GM23338 (cell line): ENCODE results near the gene GJC2. TPM values are rescaled to one million over a fixed set of nuclear protein-coding genes. Genes with fewer than 3 reads are reported as not detected.

Experiments
- ATAC-seq: fragments of 200-7000 bp; cut with Tn5 transposase; 3 replicates; pipeline ENCODE4 v1.9.1; 2020
- DNase-seq: peaks from one replicate; pipeline ENCODE4 v3.0.0-alpha.2; 2015; ENCODE audit warnings: low spot score
- H2AFZ ChIP-seq: fragments of 200-600 bp; sonication (generic); 2 replicates; pipeline ENCODE4 v1.8.0; 2016; ENCODE audit warnings: antibody characterized with exemption, mild to moderate bottlenecking, moderate library complexity
- H3F3A ChIP-seq: fragments of 200-600 bp; sonication (generic); replicated peaks from 2 replicates; pipeline ENCODE4 v1.8.0; 2017; ENCODE audit warnings: antibody characterized with exemption, mixed run types, low read depth
- H3K27ac ChIP-seq: fragments of 200-600 bp; sonication (generic); 2 replicates; pipeline ENCODE4 v1.6.1; 2016; ENCODE audit warnings: low read depth
- H3K27me3 ChIP-seq: fragments of 200-600 bp; sonication (generic); 2 replicates; pipeline ENCODE4 v1.8.0; 2016; ENCODE audit warnings: mild to moderate bottlenecking, mixed run types, moderate library complexity; ENCODE audit not compliant: insufficient read depth
- H3K36me3 ChIP-seq: fragments of 200-600 bp; sonication (generic); 2 replicates; pipeline ENCODE4 v1.8.0; 2016; ENCODE audit warnings: mild to moderate bottlenecking; ENCODE audit not compliant: insufficient read depth
- H3K4me1 ChIP-seq: fragments of 200-600 bp; sonication (generic); 2 replicates; pipeline ENCODE4 v1.8.0; 2016; ENCODE audit warnings: mild to moderate bottlenecking, moderate library complexity; ENCODE audit not compliant: insufficient read depth
- H3K4me2 ChIP-seq: fragments of 200-600 bp; sonication (generic); 2 replicates; pipeline ENCODE4 v1.7.1; 2017; ENCODE audit warnings: mixed run types
- H3K4me3 ChIP-seq: fragments of 200-600 bp; sonication (generic); 2 replicates; pipeline ENCODE4 v1.6.1; 2016; ENCODE audit warnings: mixed run types
- H3K79me2 ChIP-seq: fragments of 200-600 bp; sonication (generic); replicated peaks from 2 replicates; pipeline ENCODE4 v1.8.0; 2017; ENCODE audit warnings: mild to moderate bottlenecking; ENCODE audit not compliant: insufficient read depth
- H3K9me2 ChIP-seq: fragments of 200-600 bp; sonication (generic); 2 replicates; pipeline ENCODE4 v1.8.0; 2017; ENCODE audit not compliant: insufficient read depth
- H4K20me1 ChIP-seq: fragments of 200-600 bp; sonication (generic); replicated peaks from 2 replicates; pipeline ENCODE4 v1.8.0; 2017; ENCODE audit warnings: mild to moderate bottlenecking; ENCODE audit not compliant: insufficient read depth
- H3K27ac Mint-ChIP-seq: 2 replicates; pipeline ENCODE4 v1.8.0; 2020; ENCODE audit warnings: inconsistent platforms, mild to moderate bottlenecking, moderate library complexity, mixed read lengths
- H3K27me3 Mint-ChIP-seq: 3 replicates; pipeline ENCODE4 v1.8.0; 2022; ENCODE audit warnings: low read depth, mild to moderate bottlenecking, moderate library complexity, mixed read lengths, inconsistent platforms; ENCODE audit not compliant: insufficient read depth, poor library complexity
- H3K36me3 Mint-ChIP-seq: 3 replicates; pipeline ENCODE4 v1.8.0; 2021; ENCODE audit warnings: low read depth, mild to moderate bottlenecking, inconsistent platforms, moderate library complexity, mixed read lengths
- H3K4me1 Mint-ChIP-seq: 3 replicates; pipeline ENCODE4 v1.8.0; 2020; ENCODE audit warnings: mild to moderate bottlenecking, inconsistent platforms, mixed read lengths
- H3K4me3 Mint-ChIP-seq: 3 replicates; pipeline ENCODE4 v1.8.0; 2021; ENCODE audit warnings: moderate library complexity, mild to moderate bottlenecking, inconsistent platforms, mixed read lengths
- H3K9me3 Mint-ChIP-seq: 3 replicates; pipeline ENCODE4 v1.8.0; 2020; ENCODE audit warnings: moderate library complexity, mild to moderate bottlenecking, inconsistent platforms, mixed read lengths
- CREB1 ChIP-seq: fragments of 250-450 bp; sonication (Bioruptor Pico); IDR thresholded peaks from 2 replicates; pipeline ENCODE4 v1.5.0; 2020; ENCODE audit warnings: low read depth, mild to moderate bottlenecking, moderate library complexity
- EZH2 ChIP-seq: fragments of 200-600 bp; sonication (generic); IDR thresholded peaks from one replicate; pipeline ENCODE4 v1.8.0; 2017; ENCODE audit warnings: antibody characterized with exemption, mild to moderate bottlenecking, low read depth; ENCODE audit not compliant: unreplicated experiment
- EZH2phosphoT487 ChIP-seq: fragments of 200-600 bp; sonication (generic); IDR thresholded peaks from one replicate; pipeline ENCODE4 v1.8.1; 2018; ENCODE audit warnings: antibody characterized with exemption; ENCODE audit not compliant: unreplicated experiment
- JUNB ChIP-seq: IDR thresholded peaks from one replicate; pipeline ENCODE4 v1.6.1; 2016; ENCODE audit warnings: antibody characterized with exemption; ENCODE audit not compliant: unreplicated experiment
- NANOG ChIP-seq: IDR thresholded peaks from 2 replicates; pipeline ENCODE4 v1.6.1; 2016; ENCODE audit warnings: antibody characterized with exemption, borderline replicate concordance
- POLR2AphosphoS5 ChIP-seq: IDR thresholded peaks from 2 replicates; pipeline ENCODE4 v1.6.1; 2016; ENCODE audit warnings: antibody characterized with exemption, low read depth
- ZNF114 ChIP-seq: fragments of 250-450 bp; sonication (Bioruptor Pico); IDR thresholded peaks from 2 replicates; pipeline ENCODE4 v1.5.0; 2020; ENCODE audit warnings: mild to moderate bottlenecking, moderate library complexity
- ZNF331 ChIP-seq: fragments of 250-450 bp; sonication (Bioruptor Pico); IDR thresholded peaks from 2 replicates; pipeline ENCODE4 v1.5.0; 2020; ENCODE audit warnings: low read depth, mild to moderate bottlenecking, moderate library complexity
- polyA plus RNA-seq: library from polyadenylated mRNA; unstranded; fragments of >200 nt; fragmentation: Nextera tagmentation; extraction: Ambion mirVana; gene quantifications from 2 replicates; pipeline ENCODE4 v1.2.1, GENCODE V29; 2016
- total RNA-seq: library from RNA; depleted of rRNA; stranded (reverse); fragments of >200 nt; shearing (Covaris generic); gene quantifications from 2 replicates; pipeline ENCODE4 v1.2.3, GENCODE V29; 2014
- TF ChIP-seq, protein P1 (sequence below), 2 experiments: fragments of 200-600 bp in 1 of 2; sonication (generic) in 1 of 2; conservative IDR thresholded peaks; 2 replicates each; pipeline versions ENCODE4 v1.5.1 to v1.6.1; 2016 to 2017; ENCODE audit warnings: antibody characterized with exemption in 2 of 2, low read depth in 2 of 2, mild to moderate bottlenecking in 2 of 2, moderate library complexity in 1 of 2
- TF ChIP-seq, protein P2 (sequence below): IDR thresholded peaks from one replicate; pipeline ENCODE4 v1.6.1; 2018; ENCODE audit warnings: antibody characterized with exemption; ENCODE audit not compliant: unreplicated experiment

GJC2 gene
- total and polyA plus RNA-seq, 2 experiments from 2014 or later = 0.15 to 1.2 TPM

DNA sequence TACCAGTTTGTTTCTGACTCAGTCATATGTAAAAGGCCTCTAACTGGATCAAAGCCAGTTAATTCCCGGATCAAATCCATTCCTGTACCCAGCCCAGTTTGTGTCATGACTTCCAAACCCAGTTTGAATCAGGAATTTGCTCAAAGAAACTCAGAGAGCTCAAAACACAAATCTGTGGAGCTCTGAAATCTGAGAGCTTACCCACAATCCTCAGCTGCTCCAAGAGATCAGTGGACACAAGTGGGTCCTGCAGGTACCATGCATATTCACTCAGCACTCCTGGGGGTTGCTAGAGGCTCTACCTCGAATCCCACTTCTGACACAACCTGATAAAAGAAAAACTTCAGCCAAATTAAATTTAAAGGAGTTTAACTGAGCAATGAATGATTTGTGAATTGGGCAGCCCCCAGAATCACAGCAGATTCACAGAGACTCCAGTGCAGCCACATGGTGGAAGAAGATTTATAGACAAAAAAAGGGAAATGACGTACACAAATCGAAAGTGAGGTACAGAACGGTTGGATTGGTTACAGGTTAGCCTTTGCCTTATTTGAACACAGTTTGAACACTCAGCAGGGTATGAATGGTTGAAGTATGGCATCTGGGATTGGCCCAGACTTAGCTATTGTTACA lies 28.8 kb upstream of the GJC2 start:
- no peak overlapping the region for H3K4me3 ChIP-seq
- H3K36me3 Mint-ChIP-seq = peaks cover 9% of the 10 kb centered on the region; the same call in 2 of the 3 replicates
- no peak overlapping the region for H2AFZ ChIP-seq
- no peak overlapping the region for H3K27ac Mint-ChIP-seq
- peaks cover 30% of the 10 kb centered on the region; the same call in 1 of the 2 replicates for H3K27me3 ChIP-seq
- no peak overlapping the region for H3K27ac ChIP-seq
- H3K79me2 ChIP-seq = no peaks in the 10 kb centered on the region
- H3K4me1 ChIP-seq = no peaks in the 10 kb centered on the region
- H3K9me2 ChIP-seq = no peaks in the 10 kb centered on the region
- H3K9me3 Mint-ChIP-seq = peaks cover 43% of the 10 kb centered on the region
- H3K36me3 ChIP-seq = no peaks in the 10 kb centered on the region
- no peak for TF ChIP-seq CREB1
- H3K4me3 Mint-ChIP-seq = no peak overlapping the region
- no peak overlapping the region for H3K4me2 ChIP-seq
- ATAC-seq (no peak), DNase-seq (no peak)
- H3K27me3 Mint-ChIP-seq = peaks cover 10% of the 10 kb centered on the region
- no peaks in the 10 kb centered on the region for H4K20me1 ChIP-seq
- no peaks in the 10 kb centered on the region for H3K4me1 Mint-ChIP-seq
- H3F3A ChIP-seq = no peaks in the 10 kb centered on the region

DNA sequence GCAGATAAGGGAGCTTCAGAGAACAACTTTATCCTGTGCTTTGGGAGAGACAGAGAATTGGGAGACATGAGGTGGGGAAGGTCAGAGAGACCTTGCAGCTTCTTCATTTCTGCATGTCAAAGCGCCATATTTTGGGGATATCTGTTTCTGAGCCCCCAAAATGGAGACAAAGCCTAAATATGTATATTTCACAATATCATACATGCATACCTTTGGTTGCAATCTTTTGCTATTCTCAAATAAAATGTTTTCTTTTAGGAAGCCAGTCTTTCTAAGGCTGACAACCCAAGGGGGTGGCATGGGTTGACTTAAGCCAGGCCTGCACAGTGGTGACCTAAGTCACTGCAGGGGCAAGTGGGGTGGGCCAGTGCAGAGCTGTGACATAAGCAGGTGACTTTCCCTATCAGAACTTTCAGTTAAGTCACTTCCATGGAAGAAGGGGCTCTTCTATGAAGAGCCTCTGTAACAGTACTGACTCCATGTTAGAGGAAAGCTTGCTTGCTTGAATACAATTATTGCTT lies 26.7 kb upstream of the GJC2 start:
- ATAC-seq (no peak), DNase-seq (no peak)
- H2AFZ ChIP-seq = no peak overlapping the region
- no peaks in the 10 kb centered on the region for H3F3A ChIP-seq
- no peaks in the 10 kb centered on the region for H3K79me2 ChIP-seq
- Mint-ChIP-seq H3K4me3 (no peak overlapping the region), H3K27ac (no peak overlapping the region), H3K36me3 (peaks cover 3% of the 10 kb centered on the region; the same call in 2 of the 3 replicates), H3K4me1 (no peaks in the 10 kb centered on the region; the same call in 2 of the 3 replicates), H3K27me3 (peaks cover 13% of the 10 kb centered on the region), H3K9me3 (peaks cover 26% of the 10 kb centered on the region)
- H3K4me2 ChIP-seq = no peak overlapping the region
- H3K4me3 ChIP-seq = no peak overlapping the region
- no peaks in the 10 kb centered on the region for H3K4me1 ChIP-seq
- H3K9me2 ChIP-seq = no peaks in the 10 kb centered on the region; the same call in 1 of the 2 replicates
- no peaks in the 10 kb centered on the region for H3K36me3 ChIP-seq
- H3K27ac ChIP-seq = no peak overlapping the region
- H4K20me1 ChIP-seq = no peaks in the 10 kb centered on the region
- peaks cover 39% of the 10 kb centered on the region; the same call in 1 of the 2 replicates for H3K27me3 ChIP-seq
- TF ChIP-seq ZNF114 = no peak
- TF ChIP-seq, protein P1, sequence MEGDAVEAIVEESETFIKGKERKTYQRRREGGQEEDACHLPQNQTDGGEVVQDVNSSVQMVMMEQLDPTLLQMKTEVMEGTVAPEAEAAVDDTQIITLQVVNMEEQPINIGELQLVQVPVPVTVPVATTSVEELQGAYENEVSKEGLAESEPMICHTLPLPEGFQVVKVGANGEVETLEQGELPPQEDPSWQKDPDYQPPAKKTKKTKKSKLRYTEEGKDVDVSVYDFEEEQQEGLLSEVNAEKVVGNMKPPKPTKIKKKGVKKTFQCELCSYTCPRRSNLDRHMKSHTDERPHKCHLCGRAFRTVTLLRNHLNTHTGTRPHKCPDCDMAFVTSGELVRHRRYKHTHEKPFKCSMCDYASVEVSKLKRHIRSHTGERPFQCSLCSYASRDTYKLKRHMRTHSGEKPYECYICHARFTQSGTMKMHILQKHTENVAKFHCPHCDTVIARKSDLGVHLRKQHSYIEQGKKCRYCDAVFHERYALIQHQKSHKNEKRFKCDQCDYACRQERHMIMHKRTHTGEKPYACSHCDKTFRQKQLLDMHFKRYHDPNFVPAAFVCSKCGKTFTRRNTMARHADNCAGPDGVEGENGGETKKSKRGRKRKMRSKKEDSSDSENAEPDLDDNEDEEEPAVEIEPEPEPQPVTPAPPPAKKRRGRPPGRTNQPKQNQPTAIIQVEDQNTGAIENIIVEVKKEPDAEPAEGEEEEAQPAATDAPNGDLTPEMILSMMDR (conservative IDR thresholded peaks at IDR 0.05; ENCODE audit: low read depth in 2 of 2) = no peak
- no peak for TF ChIP-seq CREB1
- no peak for TF ChIP-seq JUNB
- TF ChIP-seq EZH2 = no peak
- TF ChIP-seq EZH2phosphoT487 = no peak
- TF ChIP-seq, protein P2, sequence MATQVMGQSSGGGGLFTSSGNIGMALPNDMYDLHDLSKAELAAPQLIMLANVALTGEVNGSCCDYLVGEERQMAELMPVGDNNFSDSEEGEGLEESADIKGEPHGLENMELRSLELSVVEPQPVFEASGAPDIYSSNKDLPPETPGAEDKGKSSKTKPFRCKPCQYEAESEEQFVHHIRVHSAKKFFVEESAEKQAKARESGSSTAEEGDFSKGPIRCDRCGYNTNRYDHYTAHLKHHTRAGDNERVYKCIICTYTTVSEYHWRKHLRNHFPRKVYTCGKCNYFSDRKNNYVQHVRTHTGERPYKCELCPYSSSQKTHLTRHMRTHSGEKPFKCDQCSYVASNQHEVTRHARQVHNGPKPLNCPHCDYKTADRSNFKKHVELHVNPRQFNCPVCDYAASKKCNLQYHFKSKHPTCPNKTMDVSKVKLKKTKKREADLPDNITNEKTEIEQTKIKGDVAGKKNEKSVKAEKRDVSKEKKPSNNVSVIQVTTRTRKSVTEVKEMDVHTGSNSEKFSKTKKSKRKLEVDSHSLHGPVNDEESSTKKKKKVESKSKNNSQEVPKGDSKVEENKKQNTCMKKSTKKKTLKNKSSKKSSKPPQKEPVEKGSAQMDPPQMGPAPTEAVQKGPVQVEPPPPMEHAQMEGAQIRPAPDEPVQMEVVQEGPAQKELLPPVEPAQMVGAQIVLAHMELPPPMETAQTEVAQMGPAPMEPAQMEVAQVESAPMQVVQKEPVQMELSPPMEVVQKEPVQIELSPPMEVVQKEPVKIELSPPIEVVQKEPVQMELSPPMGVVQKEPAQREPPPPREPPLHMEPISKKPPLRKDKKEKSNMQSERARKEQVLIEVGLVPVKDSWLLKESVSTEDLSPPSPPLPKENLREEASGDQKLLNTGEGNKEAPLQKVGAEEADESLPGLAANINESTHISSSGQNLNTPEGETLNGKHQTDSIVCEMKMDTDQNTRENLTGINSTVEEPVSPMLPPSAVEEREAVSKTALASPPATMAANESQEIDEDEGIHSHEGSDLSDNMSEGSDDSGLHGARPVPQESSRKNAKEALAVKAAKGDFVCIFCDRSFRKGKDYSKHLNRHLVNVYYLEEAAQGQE = no peak
- TF ChIP-seq ZNF331 (CRISPR knock-in tag) = no peak
- no peak for TF ChIP-seq NANOG
- TF ChIP-seq POLR2AphosphoS5 = no peak
